GM18909 (cell line): ENCODE results near the gene PRR27.
A peak's percentile ranks its signal among the peaks of the same experiment; 100 is the strongest.

Experiments used
- ATAC-seq: cut with Tn5 transposase; IDR thresholded peaks from one replicate; pipeline ENCODE4 v1.9.1; 2021; ENCODE audit warnings: mild to moderate bottlenecking; ENCODE audit not compliant: unreplicated experiment, poor library complexity

Gene PRR27

DNA sequence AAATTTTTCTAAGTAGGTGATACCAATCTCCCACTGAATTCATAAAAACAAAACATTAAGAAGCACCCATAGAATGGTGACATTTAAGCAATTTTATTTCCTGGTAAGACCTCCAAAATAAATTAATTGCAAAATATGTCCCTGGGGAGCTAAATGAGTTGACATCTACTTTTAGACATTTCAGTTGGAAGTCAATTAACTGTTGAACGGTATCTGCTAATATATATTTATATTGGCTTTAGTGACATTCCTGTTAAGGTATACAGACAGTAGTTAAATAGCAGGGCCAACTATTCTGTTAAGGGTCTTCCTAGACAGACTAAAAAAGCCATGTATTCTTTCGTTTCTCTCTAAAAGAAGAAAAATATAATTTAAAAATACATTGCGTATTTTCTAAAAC, at the start of gene PRR27:
Gene PRR27 (plus strand): TSS at position 301 of the 400 bp plus-strand sequence. CDS start 139 bp downstream, outside the sequence.
- no peak for ATAC-seq

DNA sequence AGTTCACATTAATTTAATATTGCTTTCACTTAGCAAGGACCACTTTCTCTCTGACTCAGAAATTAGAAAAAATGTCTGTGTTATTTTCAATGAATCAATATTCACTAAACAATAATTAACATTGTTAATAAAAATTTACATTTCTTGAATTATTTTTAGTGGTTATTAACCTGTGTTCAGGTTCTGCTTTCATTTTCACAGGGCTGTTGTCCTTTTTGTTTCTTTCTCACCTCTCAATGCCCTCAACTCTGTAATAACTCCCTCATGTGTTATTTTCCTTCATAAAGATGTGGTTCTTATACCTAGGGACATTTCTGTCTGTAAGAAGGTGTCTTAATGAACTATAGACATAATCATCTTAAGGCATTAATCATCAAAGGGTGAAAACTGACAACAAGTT, 43.1 kb upstream of the PRR27 start:
- ATAC-seq: peak; percentile 72

DNA sequence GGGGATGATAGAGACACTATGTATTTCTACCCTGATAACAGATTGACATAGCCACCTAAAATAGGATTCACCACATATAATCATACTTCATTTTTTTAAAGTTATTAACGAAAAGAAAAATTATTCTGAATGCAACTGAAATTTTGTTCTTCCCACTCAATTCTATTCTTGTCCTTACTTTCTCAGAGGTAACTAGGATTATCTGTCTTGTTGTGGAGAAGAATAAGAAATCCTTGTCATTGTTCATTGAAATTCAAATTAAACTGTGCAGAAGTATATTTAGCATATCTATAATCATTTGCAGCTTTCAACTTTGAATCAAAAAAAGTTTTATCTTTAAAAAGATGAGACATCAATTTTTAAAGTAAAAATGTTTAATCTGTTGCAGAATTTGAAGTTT, 40.4 kb upstream of the PRR27 start:
- ATAC-seq: no peak

DNA sequence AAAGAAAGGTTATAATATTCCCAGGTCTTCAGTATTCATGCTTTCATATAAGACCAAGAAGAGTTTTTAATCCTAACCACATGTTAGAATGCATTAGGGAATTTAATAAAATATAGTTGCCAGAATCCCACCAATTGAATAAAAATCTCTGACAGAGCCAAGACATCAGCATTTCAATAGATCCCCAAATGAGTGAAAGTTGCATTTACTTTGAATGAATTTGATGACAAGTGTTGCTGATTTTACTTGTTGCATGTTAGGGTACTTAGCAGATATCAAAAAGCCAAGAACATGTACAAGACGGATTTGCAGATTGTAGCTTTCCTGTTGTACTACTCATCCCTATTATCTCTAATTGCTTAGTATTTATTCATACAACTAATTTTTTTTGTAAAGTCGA, 39.9 kb upstream of the PRR27 start:
- no peak for ATAC-seq

DNA sequence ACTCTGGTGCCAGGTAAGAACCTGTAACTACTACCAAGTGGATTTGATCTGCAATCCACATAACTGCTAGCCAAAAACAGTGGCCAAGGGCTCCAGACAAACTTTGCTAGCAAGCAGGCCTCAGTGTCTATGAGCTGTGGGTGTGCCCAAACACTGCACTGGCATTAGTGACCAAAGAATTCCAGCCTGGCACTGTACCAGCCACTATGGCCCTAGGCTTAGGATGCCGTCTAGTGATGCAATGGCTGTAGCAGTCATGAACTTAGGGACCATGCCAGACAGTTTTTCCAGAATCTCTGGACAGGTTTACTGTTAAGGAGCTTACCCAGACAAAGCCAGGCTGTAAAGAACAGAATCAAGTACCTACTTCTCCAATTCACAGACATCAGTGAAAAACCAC, 33.7 kb upstream of the PRR27 start:
- no peak for ATAC-seq

DNA sequence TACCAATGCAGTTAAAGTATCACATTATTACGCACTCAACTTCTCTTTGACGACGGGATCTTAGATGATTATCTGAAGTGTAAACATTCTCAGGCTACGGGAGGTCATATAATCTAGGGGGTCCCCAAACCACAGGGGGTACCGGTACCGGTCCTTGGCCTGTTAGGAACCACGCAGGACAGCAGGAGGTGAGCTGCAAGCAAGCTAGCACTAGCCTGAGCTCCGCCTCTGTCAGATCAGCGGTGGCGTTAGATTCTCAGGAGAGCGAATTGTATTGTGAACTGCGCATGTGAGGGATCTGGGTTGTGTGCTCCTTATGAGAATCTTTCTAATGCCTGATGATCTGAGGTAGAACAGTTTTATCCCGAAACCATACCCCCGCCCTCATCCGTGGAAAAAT, 20.6 kb upstream of the PRR27 start:
- no peak for ATAC-seq

DNA sequence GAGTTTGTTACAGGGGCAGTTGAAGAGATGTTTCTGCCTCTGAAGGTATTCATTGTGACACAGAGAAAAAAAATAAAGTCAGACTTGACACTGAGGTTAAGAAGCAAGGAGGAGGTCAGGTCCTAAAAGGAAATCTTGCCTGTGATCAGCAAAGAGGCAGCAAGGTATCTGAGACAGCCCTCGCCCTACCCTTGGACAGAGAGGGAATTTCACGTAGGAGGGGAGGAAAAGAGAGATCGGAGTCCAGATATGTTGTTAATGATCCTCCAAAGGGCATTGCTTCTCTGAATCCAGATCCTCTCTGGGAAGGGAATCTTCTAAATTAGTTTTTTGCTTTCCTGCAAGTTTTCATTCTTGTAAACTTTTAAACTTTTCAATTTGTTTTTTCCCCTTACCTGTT, 15.3 kb upstream of the PRR27 start:
- no peak for ATAC-seq

DNA sequence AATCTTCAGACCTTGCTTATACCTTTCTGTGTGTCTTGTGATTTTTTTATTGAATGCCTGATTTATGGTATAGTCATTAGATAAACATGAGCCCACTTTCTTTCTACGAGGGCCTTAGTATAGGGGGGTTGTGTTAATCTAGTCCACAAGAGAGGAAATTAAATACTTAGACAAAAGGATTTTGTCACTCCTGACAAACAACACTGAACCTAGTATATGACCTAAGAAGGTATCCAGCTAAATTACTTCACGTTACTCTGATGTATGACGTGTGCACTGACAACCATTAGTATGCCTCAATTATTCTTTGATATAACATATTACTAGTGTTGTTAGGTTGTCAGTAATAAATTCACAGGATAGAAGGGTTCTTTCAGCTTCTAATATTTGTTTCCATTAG, 2.8 kb upstream of the PRR27 start:
- no peak for ATAC-seq

DNA sequence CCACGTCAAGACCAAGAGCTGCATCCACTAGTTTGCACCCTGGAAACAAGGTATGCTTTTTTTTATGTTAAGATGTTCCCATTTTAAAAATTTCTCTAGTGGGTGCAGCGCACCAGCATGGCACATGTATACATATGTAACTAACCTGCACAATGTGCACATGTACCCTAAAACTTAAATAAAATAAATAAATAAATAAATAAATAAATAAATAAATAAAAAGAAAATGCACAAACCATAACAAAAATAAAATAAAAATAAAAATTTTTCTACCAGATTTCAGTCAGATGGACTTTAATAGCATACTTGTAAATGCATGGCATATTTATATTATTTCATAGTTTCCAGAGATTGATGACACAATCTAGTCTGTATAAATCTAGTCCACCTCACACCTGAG, 1.9 kb upstream of the PRR27 start:
- no peak for ATAC-seq

DNA sequence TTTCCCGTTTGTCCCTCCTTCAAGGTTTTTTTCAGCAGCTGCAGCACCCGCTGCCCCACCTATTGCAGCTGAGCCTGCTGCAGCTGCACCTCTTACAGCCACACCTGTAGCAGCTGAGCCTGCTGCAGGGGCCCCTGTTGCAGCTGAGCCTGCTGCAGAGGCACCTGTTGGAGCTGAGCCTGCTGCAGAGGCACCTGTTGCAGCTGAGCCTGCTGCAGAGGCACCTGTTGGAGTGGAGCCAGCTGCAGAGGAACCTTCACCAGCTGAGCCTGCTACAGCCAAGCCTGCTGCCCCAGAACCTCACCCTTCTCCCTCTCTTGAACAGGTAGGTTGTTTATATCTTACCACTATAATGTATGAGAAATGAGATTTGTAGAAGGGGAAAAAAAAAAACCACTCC, 4.5 kb downstream of the PRR27 start:
- no peak for ATAC-seq

DNA sequence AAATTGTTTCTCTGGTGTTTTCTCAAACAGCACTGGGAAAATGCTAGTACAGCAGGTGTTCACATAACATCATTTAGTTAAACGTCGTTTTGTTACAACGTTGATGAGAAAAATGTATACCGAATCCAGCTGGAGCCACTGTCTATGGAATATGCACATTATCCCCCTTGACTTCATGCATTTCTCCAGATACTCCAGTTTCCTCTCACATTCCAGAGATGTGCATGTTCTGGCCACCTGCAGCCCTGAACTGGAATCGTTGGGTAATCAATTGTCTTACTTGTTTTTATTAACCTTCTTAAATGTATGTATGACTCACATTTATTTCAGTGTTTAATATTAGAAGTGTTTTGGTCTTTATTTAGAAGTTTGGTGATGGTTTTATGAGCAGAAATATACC, 23.1 kb downstream of the PRR27 start:
- no peak for ATAC-seq

DNA sequence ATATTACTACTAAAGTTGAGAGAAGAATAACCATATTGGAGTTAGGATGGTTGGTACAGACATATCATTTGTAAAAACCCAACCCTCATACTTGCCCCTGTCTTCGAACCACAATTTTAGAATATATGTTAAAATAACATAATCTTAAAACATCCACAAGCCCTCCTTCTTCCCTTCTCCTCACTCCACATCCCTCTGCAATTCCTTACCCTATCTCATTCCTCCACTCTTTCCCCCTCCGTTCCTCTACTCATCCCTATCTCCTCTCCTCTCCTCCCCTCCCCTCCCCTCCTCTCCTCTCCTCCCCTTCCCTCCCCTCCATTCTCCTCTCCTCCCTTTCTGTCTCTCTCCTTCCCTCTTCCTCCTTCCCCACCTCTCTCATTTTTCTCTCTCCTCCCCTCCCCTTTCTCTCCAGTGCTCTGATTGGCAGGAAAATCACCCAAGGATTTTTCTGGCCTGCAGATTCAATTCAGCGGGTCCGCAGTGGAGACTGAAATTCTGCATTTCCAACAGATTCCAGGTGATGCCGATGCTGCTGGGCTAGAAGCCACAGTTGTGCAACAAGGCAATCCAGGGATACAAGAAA, 24.1 kb downstream of the PRR27 start:
- no peak for ATAC-seq

DNA sequence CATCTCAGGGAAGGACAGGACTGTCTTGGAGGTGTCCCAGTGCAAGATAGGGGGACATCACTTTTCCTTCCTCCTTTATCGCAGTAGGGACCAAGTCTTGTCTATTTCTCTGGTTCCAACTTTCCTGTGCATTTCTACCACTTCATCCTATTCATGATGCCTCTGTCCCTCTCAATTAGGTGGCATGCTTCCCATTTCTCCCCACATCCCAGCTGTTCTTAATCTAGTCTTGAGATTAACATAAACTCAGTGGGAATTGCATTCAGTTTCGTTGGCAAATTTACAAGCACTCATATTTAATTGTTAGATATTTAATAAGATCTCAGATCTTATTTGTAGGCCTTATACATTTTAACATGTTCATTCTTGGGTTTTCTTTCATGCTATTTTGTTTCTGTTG, 25.8 kb downstream of the PRR27 start:
- no peak for ATAC-seq

DNA sequence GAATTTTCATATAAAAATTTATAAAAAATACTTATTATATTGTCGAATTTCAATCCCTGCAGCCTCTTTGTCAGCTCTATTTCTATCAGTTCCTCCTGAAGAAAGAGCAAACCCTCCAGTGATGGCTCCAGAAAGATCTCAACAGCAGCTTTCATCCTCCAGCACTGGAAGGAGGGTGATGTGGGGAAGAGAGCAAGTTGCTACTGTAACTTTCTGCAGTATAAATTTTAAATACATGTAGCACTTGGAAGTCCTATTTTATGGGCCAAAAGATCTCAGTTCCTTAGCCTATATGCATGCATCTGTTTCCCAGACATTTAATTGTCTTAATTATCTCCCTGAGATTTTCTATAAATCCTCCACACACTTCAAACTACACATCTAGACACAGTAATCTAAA, 27.8 kb downstream of the PRR27 start:
- no peak for ATAC-seq

DNA sequence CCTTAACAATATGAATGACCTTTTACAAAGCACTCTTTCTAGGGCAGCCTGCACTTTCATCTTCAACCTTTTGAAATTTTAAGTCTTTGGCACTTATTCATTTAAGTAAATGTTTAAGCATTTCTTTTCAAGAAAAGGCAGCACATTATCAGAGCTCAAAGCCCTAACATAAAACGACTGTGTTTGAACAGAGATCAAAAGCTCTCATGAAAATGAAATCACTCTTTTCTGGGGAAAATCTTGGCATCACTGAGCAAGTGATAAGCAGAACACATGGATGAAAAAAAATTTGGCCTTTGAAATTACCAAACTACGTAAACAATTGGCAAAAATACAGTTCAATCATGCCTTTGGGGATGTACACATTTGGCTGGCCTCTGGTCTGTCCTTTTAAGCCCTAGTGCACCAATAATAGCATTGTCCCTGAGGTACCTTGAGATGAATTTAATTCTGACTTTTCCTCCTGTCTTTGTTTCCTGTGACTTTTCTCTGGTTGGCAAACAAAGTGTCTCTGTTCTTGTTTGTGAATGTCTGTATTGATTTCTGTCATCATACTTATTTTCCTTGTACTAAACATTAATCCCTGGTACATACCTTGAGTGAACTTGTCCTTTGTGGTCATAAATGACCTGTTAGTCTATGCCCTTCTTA, 28.6 kb downstream of the PRR27 start:
- no peak for ATAC-seq

DNA sequence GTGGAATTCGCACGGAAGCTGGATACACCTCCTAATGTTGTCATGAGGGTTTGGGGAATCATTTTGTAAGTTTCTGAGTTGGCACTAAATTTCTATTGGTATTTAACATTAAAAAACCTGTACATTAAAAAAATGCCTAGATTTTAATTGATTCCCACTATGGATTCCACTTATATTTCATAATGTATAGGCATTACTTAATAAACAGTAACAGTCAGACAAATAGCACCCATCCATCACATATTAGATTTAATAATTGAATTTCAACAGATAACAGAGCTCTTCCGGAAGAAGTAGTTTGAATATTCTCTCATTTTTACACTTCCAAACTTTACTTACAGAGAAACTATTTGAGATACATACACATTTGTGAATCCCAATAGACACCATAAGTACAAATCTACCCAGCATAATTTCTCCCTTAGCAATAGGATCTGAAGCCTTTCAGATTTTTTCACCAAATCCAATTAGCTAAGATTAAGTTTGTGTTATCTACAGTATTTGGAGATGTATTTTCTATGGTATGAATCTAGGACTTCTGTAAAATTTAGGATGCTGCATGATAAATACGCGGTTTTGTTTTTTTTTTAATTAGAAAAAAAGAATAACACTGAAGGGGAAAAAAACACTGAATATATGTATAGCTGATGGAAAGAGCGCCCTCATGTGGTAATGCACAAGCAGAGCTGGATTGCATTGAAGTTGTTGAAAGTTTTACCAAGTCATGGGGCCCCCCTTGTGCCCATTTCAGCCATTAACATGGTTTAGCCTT, 29.3 kb downstream of the PRR27 start:
- peak; percentile 86 for ATAC-seq

DNA sequence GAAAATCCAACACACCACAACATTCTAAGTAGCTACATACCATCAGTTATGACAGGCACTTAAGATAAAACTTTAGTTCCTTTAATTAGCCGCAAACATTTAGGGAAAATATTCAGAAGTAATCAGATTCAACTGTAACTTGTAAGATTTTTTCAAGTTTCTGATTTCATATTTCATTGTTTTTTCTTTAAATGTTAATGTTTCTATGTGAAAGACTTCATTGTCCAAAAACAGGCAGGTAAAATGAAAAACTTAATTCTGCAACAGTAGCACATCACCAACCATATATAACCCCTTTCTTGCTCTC, 29.9 kb downstream of the PRR27 start:
- no peak for ATAC-seq

DNA sequence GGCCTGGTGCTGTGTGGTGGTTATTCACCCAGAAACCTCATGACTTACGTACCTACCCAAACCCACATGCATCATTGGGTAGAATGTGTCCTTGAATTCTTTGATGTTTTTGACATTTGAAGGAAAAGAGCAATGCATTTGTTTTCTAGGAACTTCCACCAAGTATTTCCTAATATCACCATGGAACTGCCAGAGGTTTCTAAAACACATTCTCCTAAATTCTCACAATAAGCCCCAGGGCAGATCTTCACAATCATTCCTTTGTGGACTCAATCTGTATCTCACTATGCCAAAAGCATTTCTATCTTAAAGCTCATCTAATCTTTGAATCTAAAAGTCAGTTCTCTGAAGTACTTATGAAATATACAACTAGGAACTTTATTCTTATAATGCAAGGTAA, 33.2 kb downstream of the PRR27 start:
- no peak for ATAC-seq

DNA sequence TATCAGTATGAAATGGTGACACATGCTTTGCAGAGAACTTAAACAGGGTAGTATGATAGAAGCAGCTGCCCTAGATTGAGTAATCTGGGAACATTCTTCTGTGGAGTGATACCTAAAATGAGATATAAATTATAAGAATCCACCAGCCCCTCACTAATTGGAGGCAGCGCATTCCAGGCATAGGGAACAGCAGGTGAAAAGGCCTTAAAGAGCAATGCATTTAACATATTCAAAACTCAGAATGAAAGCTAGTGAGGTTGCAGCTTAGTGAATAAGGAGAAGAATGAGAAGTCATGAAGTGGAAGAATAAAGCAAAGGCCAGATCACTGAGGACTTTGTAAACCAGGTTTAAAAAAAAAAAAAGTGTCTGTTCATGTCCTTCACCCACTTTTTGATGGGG, 36.5 kb downstream of the PRR27 start:
- ATAC-seq: no peak

DNA sequence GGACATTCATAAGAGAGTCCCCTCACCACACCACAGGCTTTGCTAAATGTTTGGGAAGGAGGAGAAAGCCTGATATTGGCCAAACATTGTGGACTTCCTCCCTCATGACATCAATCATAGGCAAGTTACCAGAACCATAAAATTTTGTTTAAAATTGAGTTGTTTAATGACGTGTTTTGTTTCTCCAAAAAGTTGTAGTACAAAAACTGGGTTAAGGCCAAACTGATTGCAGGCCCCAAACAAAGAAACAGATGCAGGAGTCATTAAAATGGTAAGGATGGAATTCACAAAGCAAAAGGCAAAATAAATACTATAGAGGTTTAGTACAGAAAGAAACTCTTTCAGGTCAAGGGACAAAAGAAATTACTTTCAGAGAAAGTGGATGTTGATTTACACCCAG, 37.6 kb downstream of the PRR27 start:
- ATAC-seq: no peak

DNA sequence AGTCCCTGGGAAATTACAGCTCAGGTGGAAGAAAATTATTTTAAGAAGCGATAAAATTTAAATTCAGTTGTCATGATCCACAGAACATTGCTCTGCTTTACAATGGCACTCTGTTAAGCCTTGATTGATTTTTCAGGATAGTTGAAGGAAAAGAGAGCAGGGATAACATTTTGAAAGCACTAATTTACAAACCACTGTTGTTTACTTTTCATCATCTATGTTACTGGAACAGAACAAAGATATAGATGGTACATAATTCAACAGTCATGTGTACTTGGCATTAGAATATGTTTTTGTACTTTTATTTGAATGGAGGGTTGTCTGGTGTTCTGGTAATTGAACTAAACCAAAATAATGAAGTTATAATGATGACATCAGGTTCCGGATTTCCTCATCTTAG, 38.9 kb downstream of the PRR27 start:
- no peak for ATAC-seq

DNA sequence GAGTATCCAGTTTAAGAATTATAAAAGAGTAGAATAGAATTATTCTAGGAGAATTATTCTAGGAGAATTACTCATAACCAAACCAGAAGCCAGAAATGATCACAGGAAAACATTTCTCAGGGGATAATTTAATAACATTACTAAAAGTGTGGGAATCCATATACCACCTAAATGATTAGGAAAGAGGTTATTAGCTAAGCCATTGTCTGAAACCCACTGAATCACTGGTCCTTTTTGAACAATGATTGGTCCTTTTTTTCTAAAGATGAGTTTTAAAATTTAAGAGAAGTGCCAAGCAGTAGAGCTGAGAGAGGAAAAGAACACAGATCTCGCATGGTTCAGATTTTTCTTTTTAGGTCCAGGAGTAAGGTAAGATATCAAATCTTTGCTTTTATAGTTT, 41.4 kb downstream of the PRR27 start, which contains the start of gene ODAM:
Gene ODAM (plus strand): TSS at position 301 of the 400 bp plus-strand sequence. CDS start 819 bp downstream, outside the sequence.
- no peak for ATAC-seq
